ENCODE measurements around the gene ESRRG. TPM values are rescaled to one million over a fixed set of nuclear protein-coding genes. Genes with fewer than 3 reads are reported as not detected.

The ESRRG gene
- total and polyA plus RNA-seq, 4 donors = 0.19 to 4.5 (median 1.3) TPM

DNA sequence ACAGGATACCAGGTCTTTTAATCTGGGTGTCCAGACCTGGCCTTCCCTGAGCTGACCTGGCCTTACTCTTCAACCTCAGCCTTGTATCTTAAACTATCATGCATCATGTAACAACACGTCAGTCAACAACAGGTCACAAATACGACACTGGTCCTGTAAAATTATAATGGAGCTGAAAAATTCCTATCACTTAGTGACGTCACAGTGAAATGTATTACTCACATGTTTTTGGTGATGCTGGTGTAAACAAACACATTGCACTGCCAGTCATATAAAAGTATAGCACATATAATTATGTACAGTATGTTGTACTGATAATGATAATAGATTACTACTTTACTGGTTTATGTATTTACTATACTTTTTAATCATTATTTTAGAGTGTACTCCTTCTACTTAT is 31.5 kb downstream of the ESRRG start:
- 88 to 91% methylated on average over 3 of the region's 3 CpGs for WGBS, 2 donors

DNA sequence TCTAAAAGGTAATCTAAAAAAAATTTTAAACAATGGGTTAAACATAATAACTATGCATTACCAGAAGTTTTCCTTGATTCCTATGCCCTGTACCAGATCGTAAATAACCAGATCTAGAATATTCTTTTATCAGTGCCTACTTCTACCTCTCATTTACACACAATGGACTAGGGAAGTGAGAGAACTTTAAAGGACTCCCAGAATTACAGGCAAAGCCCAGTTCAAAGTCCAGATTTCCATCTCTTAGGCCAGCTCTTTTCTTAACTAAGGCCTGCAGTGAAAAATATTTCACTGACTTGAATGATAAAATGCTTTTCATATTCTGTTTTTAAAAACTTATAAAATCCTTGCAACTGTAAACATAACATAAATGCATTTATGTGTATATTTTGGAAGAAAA is 32.6 kb downstream of the ESRRG start:
- no peak for ATAC-seq (ENCODE audit: insufficient read depth, low FRiP score)
- no peaks in the 10 kb centered on the region for H3K36me3 ChIP-seq (ENCODE audit: control insufficient read depth in 4 of 4, insufficient read depth in 4 of 4, low read length in 4 of 4)

More for the DNA sequence above, 31.5 kb downstream of the ESRRG start:
- H3K27me3 ChIP-seq (ENCODE audit: control insufficient read depth in 3 of 3, insufficient read depth in 3 of 3, low read length in 2 of 3) = no peaks in the 10 kb centered on the region
- H3K27ac ChIP-seq (ENCODE audit: low read depth in 1 of 2, low read length in 1 of 2) = no peak overlapping the region
- no peaks in the 10 kb centered on the region for H3K9me3 ChIP-seq (ENCODE audit: control insufficient read depth in 4 of 4, insufficient read depth in 3 of 4, low read length in 3 of 4)
- DNase-seq (no peak), ATAC-seq (ENCODE audit: insufficient read depth, low FRiP score) (no peak)
- no peaks in the 10 kb centered on the region for H3K36me3 ChIP-seq (ENCODE audit: control insufficient read depth in 4 of 4, insufficient read depth in 4 of 4, low read length in 4 of 4)
- H3K9ac ChIP-seq (ENCODE audit: insufficient read depth in 1 of 2, low read length in 2 of 2) = no peak overlapping the region
- H3K4me1 ChIP-seq (ENCODE audit: control insufficient read depth in 5 of 5, insufficient read depth in 5 of 5, low read length in 5 of 5) = no peaks in the 10 kb centered on the region
- no peak for TF ChIP-seq CTCF (IDR thresholded peaks at IDR 0.05; ENCODE audit: control extremely low read depth, extremely low read depth)
- H3K4me3 ChIP-seq = no peak overlapping the region

GRCh38 chr1:216688127-216688657 is 35.0 kb downstream of the ESRRG start:
- DNase-seq = no peak
- no peak overlapping the region for H3K9ac ChIP-seq (ENCODE audit: insufficient read depth in 1 of 2, low read length in 2 of 2)
- ATAC-seq (ENCODE audit: insufficient read depth, low FRiP score) = no peak
- no peaks in the 10 kb centered on the region for H3K27me3 ChIP-seq (ENCODE audit: control insufficient read depth in 3 of 3, insufficient read depth in 3 of 3, low read length in 2 of 3)
- H3K9me3 ChIP-seq (ENCODE audit: control insufficient read depth in 4 of 4, insufficient read depth in 3 of 4, low read length in 3 of 4) = no peaks in the 10 kb centered on the region
- no peak overlapping the region for H3K27ac ChIP-seq (ENCODE audit: low read depth in 1 of 2, low read length in 1 of 2)
- no peaks in the 10 kb centered on the region for H3K36me3 ChIP-seq (ENCODE audit: control insufficient read depth in 4 of 4, insufficient read depth in 4 of 4, low read length in 4 of 4)
- no peaks in the 10 kb centered on the region for H3K4me1 ChIP-seq (ENCODE audit: control insufficient read depth in 5 of 5, insufficient read depth in 5 of 5, low read length in 5 of 5)
- no peak for TF ChIP-seq CTCF (IDR thresholded peaks at IDR 0.05; ENCODE audit: control extremely low read depth, extremely low read depth)
- no peak overlapping the region for H3K4me3 ChIP-seq
- 84 to 87% methylated on average over 8 of the region's 8 CpGs for WGBS, 2 donors

More for the DNA sequence above, 32.6 kb downstream of the ESRRG start:
- TF ChIP-seq CTCF (IDR thresholded peaks at IDR 0.05; ENCODE audit: control extremely low read depth, extremely low read depth) = no peak
- H3K4me3 ChIP-seq = no peak overlapping the region
- no peak overlapping the region for H3K9ac ChIP-seq (ENCODE audit: insufficient read depth in 1 of 2, low read length in 2 of 2)
- H3K4me1 ChIP-seq (ENCODE audit: control insufficient read depth in 5 of 5, insufficient read depth in 5 of 5, low read length in 5 of 5) = no peaks in the 10 kb centered on the region
- H3K27ac ChIP-seq (ENCODE audit: low read depth in 1 of 2, low read length in 1 of 2) = no peak overlapping the region
- WGBS, 2 donors = 89 to 93% methylated on average over 1 of the region's 1 CpG
- H3K27me3 ChIP-seq (ENCODE audit: control insufficient read depth in 3 of 3, insufficient read depth in 3 of 3, low read length in 2 of 3) = no peaks in the 10 kb centered on the region
- DNase-seq = no peak
- no peaks in the 10 kb centered on the region for H3K9me3 ChIP-seq (ENCODE audit: control insufficient read depth in 4 of 4, insufficient read depth in 3 of 4, low read length in 3 of 4)

Measured in lung (tissue), 12 donors.